DMS79 treated with DMSO at 0.1 percent for 48 hours (cell line): ENCODE measurements around the gene BMS1.
"Not testable (repeated sequence)": the region's sequence is repeated elsewhere in the genome, so short reads cannot be mapped to it uniquely, and the experiment has no call there.

Experiments used
- DNase-seq: peaks from one replicate; lab custom pipeline; 2025; lab: John Stamatoyannopoulos, UW

Gene BMS1

DNA sequence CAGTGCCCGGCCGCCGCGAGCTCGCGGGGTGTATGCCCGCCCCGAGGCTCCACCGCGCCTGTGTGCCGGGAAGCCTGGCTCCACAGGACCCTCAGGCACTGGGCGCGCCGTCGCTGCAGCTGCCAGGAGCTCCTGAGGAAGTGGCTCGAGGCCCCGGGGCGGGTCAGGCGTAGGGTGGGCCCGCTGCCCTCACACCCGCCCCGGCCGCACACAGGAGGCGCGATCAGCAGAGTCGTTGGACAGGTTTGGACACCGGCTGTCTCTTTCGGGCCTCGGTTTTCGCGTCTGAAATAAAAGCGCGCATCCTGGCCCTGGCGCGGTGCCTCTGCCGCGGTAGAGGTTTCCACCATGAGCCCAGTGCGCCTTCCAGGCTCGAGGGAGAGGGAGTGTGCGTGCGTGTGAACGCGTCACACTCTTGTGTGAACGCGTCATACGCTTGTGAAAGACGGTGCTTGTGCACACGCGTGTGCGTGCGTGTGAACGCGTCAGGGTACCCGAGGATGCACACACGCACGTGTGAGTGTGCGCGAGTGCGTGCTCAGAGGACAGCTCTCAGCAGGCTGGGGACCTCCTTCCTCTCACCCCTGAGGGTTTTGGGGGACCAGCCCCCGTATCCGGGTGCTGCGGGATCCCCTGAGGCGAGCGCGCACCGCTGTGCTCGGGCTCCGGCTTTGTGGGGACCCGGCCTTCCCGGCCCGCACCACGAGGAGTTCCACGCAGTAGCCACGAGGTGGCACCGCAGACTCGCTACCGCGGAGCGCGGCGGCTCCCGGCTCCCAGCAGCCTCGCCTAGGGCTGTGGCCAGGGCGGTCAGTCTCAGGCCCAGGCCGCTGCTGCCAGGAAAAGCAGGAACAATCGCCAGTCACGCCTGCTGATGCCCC lies 83.8 kb downstream of the BMS1 start:
- DNase-seq: peak; percentile 25

GRCh38 chr10:42867571-42867970 lies 85.0 kb downstream of the BMS1 start:
- DNase-seq: no peak

GRCh38 chr10:42868530-42868929 lies 85.9 kb downstream of the BMS1 start:
- DNase-seq: no peak

GRCh38 chr10:42869977-42870350 lies 87.4 kb downstream of the BMS1 start:
- no peak for DNase-seq

DNA sequence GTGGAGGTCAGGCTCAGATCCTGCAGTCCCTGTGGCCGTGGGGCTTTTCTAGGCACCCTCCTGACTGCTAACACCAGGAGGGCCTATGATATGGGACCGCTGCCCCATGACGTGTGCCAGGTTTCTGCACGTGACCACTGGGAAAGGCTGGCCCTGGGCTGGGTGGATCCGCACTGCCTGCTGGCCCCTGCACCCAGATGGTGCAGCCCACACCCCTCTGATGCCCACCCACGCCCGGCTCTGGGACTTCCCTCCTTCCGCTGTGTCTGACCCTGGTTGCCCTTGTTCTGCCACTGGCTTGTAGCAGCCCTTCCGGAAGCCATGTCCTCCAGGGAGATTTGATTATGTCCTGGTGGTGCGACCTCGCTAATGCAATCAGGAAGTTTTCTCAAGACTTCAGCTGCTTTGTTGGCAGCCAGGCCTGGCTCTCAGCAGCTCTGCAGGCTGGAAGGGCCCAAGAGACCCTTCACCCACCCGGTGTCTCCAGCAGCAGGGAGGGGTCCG lies 88.6 kb downstream of the BMS1 start:
- not testable (repeated sequence) for DNase-seq

DNA sequence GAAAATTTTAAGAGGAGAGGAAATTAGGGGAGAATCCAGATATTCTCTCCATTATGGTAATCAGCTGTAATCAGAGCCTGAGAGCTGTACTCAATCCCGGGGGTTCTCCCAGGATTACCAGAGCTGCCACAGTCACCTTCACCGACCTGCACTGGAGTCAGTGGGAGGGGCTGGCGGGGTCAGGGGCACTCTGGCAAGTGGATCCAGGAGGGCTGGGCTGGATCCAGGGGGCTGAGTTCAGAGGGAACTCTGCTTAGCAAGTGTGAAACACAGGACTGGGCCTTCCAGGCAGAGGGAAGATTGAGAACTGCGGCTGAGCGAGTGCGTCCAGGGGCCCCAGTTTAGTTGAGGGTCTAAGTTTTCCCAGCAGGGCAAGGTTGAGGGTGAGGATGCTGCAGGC lies 89.2 kb downstream of the BMS1 start:
- DNase-seq: no peak

DNA sequence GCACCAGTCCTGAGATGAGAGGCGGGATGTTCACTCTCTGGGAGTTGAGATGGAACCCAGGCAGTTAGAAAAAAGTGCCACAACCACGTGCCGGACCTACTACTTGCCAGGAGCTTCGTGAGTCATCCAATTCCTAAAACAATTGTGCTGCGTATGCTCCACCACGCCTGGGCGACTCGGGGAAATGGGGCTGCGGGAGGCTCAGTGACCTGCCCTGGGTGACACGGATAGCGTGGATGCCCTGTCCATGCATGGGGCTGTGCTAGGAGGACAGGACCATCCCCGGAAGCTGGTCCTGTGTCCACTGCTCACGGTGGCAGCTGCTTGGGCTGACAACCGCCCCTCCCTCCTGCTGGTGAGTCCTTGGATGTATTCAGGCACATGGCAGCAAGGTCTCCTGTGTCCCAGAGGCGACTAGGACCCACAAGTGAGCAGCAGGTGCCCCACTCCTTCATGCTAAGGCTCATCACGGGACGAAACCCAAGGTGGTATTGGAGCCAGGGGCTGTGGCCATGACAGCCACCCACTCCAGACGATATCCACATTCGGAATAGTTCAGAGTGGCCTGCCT lies 90.4 kb downstream of the BMS1 start:
- no peak for DNase-seq

DNA sequence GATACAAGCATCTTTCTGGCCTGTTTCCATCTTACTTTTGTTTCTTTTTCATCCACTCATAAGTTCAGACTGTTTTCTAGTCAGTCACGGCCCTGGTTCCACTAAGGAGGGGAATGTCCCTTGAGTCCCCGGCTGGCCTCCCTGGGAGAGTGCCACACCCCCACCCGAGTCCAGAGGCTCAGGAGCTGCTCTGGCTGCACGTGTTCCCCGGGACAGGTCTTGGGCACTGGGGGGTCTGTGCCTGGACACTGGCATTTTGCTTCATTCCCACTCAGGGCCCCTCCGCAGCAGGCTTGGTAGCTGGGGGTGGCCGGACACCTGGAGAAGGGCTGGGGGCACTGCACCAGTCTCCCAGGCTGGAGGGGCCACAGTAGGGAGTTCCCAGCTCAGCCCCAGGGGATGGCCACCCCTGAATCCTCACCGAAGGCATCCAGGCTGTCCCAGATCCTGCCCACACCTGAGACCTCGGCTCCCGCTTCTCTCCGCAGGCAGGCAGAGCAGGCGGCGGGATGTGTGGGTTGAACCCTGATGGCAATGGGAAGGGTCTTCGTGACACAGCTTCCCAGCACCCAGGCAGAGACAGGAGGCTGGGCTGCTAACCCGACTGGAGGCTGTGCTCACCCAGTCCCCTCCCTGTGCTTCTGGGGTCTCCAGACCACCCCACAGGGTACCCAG lies 92.3 kb downstream of the BMS1 start:
- DNase-seq: no peak

DNA sequence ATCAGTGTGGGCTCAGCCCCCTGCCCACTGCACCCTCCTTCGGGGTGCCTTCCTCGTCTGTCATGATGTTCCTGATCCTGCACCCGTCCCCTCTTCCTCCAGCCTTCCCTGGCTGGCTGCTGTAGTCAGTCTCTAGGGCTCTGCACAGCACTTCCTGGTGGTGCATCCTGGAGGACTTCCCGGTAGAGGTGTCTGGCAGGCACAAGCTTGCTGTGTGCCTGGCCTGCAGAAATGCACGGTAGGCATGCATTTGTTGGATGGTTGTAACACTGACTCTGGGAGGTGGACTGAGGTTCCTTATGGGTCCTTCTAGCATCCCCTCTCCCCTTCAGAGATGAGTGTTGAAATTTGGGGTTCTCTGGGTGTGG lies 92.8 kb downstream of the BMS1 start:
- DNase-seq: no peak

- DNase-seq: no peak
These were observed 93.3 kb downstream of the BMS1 start for GRCh38 chr10:42875798-42876341.

DNA sequence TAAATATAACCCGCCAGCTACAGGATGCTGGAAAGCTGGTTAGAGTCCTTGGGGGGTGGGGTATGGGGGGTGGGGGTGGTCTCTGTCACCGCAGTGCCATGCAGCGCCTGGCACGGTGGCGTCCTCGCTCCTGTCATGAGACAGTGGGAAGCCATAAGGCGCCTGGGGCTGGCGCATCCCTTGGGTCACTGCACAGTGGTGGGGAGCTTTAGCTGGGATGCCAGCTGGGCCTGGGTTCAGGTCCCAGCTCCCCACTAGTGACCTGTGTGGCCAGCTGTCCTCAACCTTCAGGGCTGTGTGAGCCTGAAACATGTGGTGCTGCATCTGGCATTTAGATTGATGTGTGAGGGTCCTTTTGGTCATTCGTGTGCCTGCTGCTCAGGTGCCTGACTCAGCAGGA lies 93.9 kb downstream of the BMS1 start:
- no peak for DNase-seq

- no peak for DNase-seq
These were observed 94.3 kb downstream of the BMS1 start for GRCh38 chr10:42876945-42877344.

DNA sequence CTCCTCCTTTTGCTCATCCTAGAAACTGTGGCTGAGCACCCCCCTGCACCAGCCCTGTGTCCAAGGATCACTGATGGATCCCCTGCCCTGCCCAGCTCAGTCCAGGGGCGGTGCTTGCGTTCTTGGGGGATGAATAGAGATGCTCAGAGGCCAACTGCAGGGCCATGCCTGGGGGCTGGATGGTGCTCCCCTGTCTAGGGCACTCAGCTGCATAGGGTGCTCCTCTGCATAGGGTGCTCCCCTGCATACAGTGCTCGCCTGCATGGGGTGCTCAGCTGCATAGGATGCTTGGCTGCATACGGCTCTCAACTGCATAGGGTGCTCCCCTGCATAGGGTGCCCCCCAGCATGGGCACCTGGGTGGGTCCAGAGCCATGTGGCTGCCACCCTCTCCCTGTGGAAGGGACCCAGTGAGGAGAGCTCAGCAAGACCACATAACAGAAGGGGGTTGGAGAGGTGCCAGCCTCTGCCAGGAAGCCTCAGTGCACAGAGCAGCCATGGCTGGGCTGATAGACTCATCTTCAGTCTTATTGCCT lies 95.0 kb downstream of the BMS1 start:
- DNase-seq: no peak

- DNase-seq: no peak
These were observed 95.7 kb downstream of the BMS1 start for GRCh38 chr10:42878134-42878820.

DNA sequence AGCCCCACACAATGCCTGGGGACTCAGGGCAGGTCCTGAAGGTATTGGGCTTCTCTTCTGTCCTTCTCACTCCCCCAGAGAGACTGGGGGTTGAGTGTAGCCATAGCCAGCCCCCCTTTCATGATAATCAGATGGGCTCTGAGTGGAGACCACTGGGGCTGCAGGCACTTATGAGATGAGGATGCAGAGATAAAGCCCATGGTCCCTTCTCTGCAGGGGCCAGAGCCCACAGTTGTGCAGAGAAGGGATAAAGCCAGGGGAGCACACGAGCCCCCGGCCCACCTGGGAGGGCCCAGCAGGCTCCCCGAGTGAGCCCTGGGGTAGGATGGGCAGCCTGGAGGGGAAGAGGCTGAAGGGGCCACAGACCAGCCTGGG lies 96.2 kb downstream of the BMS1 start:
- DNase-seq: no peak

DNA sequence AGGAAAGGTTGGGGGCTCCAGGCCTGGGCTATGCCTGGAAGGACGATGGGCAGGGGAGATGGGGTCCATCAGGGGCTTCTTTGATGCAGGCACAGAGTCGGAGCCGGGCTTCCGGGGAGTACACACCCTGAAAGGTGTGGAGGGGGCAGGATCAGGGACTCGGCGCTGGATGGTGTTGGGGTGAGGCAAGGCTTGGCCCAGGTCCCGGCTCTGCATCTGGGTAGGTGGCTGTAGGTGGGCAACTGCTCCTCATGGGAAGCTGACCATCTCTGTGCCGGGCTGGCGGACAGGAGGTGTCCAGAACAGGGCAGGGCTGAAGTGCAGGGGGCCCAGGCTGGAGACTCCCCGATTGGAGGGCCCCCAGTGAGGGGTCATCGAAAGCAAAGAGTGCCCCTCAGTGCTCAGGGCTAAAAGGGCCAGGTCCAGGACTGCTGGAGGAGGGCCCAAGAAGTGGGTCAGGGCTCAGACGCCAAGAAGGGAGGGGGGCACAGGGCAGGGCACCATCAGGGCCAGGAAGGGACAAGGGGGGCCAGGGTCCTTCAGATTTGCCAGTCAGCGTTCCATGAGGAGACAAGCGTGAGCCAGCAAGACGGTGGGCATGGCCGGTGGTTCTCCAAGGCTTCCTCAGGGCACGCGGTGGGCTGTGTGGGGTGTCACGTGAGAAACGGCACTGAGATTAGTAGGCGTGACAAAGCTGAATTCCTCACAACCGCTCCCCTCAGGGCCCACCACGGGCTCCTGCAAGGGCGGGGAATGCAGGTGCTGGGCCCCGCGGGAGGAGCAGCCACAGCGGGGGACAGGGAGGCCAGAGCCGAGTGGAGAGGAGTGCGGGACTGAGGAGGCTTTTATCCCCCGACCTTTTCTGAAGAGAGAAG lies 97.0 kb downstream of the BMS1 start:
- DNase-seq: no peak

DNA sequence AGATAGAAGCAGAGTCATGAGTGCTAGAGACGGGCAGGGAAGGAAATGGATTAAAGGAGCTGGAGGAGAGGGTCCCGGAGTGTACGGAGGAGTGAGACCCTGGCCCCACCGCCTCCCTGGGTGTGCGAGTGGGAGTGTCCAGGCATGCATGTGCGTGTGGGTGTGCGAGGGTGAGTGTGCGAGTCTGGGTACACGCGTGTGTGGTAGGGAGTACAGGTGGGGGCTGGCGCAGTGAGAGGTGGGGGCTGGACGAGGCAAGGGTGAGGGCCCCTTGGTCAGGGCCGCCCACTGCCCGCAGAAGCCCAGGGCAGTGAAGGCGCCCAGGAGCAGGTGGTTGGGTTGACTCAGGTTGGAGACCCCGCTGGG lies 97.6 kb downstream of the BMS1 start:
- DNase-seq: no peak

DNA sequence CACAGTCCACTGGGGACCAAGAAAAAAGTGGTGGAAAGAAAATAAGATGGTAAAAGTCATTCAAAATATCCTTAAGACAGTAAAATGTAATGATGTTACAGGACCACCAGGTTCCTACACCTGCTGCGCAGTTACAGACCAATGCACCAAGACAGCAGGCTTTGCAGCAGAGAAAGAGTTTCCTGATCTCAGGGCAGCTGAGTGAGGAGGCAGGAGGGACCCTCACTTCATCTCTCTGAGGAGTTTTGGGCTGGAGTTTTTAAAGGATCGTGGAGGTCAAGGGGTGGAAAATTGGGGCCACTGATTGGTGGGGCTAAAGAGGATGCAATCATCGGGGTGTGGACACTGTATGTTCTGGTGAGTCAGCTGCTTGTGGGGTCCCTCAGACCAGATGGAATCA lies 100.0 kb downstream of the BMS1 start:
- no peak for DNase-seq
